MM.1S (cell line): ENCODE measurements around the gene FOXP1.

Source experiments
- DNase-seq: peaks from one replicate; pipeline ENCODE4 v3.0.0-alpha.2; 2015
- H2AFZ ChIP-seq: fragments of 300-600 bp; sonication (generic); 2 replicates; pipeline ENCODE4 v1.6.0; 2016; ENCODE audit warnings: antibody characterized with exemption, low read length
- H3F3A ChIP-seq: fragments of 300-600 bp; sonication (generic); 2 replicates; pipeline ENCODE4 v1.6.1; 2016; ENCODE audit warnings: mild to moderate bottlenecking, antibody characterized with exemption, low read length, moderate library complexity, mixed read lengths; ENCODE audit not compliant: insufficient read depth
- H3K27ac ChIP-seq: fragments of 300-600 bp; sonication (generic); 2 replicates; pipeline ENCODE4 v1.5.1; 2016; ENCODE audit warnings: mild to moderate bottlenecking, low read length
- H3K27me3 ChIP-seq: fragments of 300-600 bp; sonication (generic); replicated peaks from 2 replicates; pipeline ENCODE4 v1.6.0; 2016; ENCODE audit warnings: low read length; ENCODE audit not compliant: insufficient read depth
- H3K36me3 ChIP-seq: fragments of 300-600 bp; sonication (generic); replicated peaks from 2 replicates; pipeline ENCODE4 v1.6.1; 2016; ENCODE audit warnings: mild to moderate bottlenecking, low read length, mixed read lengths; ENCODE audit not compliant: insufficient read depth
- H3K4me1 ChIP-seq: fragments of 300-600 bp; sonication (generic); 2 replicates; pipeline ENCODE4 v1.6.1; 2016; ENCODE audit warnings: low read length, mixed read lengths
- H3K4me2 ChIP-seq: fragments of 300-600 bp; sonication (generic); 2 replicates; pipeline ENCODE4 v1.6.0; 2016; ENCODE audit warnings: low read depth, low read length
- H3K4me3 ChIP-seq: fragments of 300-600 bp; sonication (generic); 2 replicates; pipeline ENCODE4 v1.5.1; 2016; ENCODE audit warnings: low read length, mixed read lengths
- H3K79me2 ChIP-seq: fragments of 300-600 bp; sonication (generic); 2 replicates; pipeline ENCODE4 v1.6.1; 2016; ENCODE audit warnings: mixed run types, low read length, mixed read lengths
- H3K9ac ChIP-seq: fragments of 300-600 bp; sonication (generic); 2 replicates; pipeline ENCODE4 v1.6.1; 2016; ENCODE audit warnings: low read length, mixed read lengths
- H3K9me2 ChIP-seq: fragments of 300-600 bp; sonication (generic); replicated peaks from 2 replicates; pipeline ENCODE4 v1.6.1; 2016; ENCODE audit warnings: mild to moderate bottlenecking, low read length, mixed read lengths; ENCODE audit not compliant: insufficient read depth
- H3K9me3 ChIP-seq: fragments of 300-600 bp; sonication (generic); replicated peaks from 2 replicates; pipeline ENCODE4 v1.6.1; 2016; ENCODE audit warnings: mild to moderate bottlenecking, low read length, mixed read lengths; ENCODE audit not compliant: insufficient read depth
- H4K20me1 ChIP-seq: fragments of 300-600 bp; sonication (generic); 2 replicates; pipeline ENCODE4 v1.6.1; 2016; ENCODE audit warnings: mild to moderate bottlenecking, low read length, moderate library complexity, mixed read lengths; ENCODE audit not compliant: insufficient read depth
- EZH2 ChIP-seq: fragments of 300-600 bp; sonication (generic); optimal IDR thresholded peaks from 2 replicates; pipeline ENCODE3; 2017; ENCODE audit warnings: low read depth, mild to moderate bottlenecking, antibody characterized with exemption, low read length, mixed read lengths
- EZH2phosphoT487 ChIP-seq: fragments of 300-600 bp; sonication (generic); IDR thresholded peaks from 2 replicates; pipeline ENCODE4 v1.6.1; 2018; ENCODE audit warnings: antibody characterized with exemption, low read length
- TF ChIP-seq, protein P1 (sequence below): fragments of 300-600 bp; sonication (generic); IDR thresholded peaks from 2 replicates; pipeline ENCODE4 v1.5.1; 2016; ENCODE audit warnings: antibody characterized with exemption, low read length, mixed read lengths

The FOXP1 gene

DNA sequence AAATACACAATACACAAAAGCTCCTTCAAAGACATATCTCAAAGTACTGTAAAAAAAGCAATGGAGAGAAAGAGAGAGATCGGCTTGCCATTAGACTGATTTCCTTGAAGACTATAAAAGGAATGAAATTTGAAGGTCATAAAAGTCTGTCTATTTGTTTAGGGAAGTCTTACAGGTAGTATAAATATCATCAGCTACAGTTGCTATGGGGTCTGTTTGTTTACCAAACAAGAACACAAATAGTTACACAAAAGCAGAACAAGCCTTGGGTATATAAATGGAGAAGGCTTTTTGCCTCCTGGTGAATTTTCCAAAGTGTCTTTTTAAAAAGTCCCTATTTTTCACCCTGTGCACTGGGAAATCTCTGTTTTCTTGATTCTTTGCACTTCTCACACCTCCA is 552.3 kb downstream of the FOXP1 start:
- no peaks in the 10 kb centered on the region for H3K9me3 ChIP-seq
- no peaks in the 10 kb centered on the region for H3K4me1 ChIP-seq
- H3K4me2 ChIP-seq: no peak overlapping the region
- no peaks in the 10 kb centered on the region for H3K9me2 ChIP-seq
- TF ChIP-seq EZH2phosphoT487 (no peak), EZH2 (no peak)
- TF ChIP-seq, protein P1, sequence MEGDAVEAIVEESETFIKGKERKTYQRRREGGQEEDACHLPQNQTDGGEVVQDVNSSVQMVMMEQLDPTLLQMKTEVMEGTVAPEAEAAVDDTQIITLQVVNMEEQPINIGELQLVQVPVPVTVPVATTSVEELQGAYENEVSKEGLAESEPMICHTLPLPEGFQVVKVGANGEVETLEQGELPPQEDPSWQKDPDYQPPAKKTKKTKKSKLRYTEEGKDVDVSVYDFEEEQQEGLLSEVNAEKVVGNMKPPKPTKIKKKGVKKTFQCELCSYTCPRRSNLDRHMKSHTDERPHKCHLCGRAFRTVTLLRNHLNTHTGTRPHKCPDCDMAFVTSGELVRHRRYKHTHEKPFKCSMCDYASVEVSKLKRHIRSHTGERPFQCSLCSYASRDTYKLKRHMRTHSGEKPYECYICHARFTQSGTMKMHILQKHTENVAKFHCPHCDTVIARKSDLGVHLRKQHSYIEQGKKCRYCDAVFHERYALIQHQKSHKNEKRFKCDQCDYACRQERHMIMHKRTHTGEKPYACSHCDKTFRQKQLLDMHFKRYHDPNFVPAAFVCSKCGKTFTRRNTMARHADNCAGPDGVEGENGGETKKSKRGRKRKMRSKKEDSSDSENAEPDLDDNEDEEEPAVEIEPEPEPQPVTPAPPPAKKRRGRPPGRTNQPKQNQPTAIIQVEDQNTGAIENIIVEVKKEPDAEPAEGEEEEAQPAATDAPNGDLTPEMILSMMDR: no peak
- no peaks in the 10 kb centered on the region for H4K20me1 ChIP-seq
- no peak for DNase-seq
- H3K9ac ChIP-seq: no peak overlapping the region
- no peaks in the 10 kb centered on the region for H3F3A ChIP-seq
- no peak overlapping the region for H3K27ac ChIP-seq
- H3K27me3 ChIP-seq: no peaks in the 10 kb centered on the region
- peaks cover 71% of the 10 kb centered on the region for H3K79me2 ChIP-seq
- H2AFZ ChIP-seq: no peak overlapping the region
- 0 out of 2 replicates have a peak, but pooled peaks cover 4% of the 10 kb centered on the region for H3K36me3 ChIP-seq
- no peak overlapping the region for H3K4me3 ChIP-seq

GRCh38 chr3:71030748-71031147 is 552.8 kb downstream of the FOXP1 start:
- peaks cover 71% of the 10 kb centered on the region for H3K79me2 ChIP-seq

GRCh38 chr3:71029770-71030169 is 553.8 kb downstream of the FOXP1 start:
- Histone ChIP-seq H3K79me2 (peaks cover 72% of the 10 kb centered on the region), H3K36me3 (0 out of 2 replicates have a peak, but pooled peaks cover 4% of the 10 kb centered on the region), H3K27ac (no peak overlapping the region)

More at GRCh38 chr3:71030748-71031147, 552.8 kb downstream of the FOXP1 start:
- H3K9ac ChIP-seq: no peak overlapping the region
- H3K36me3 ChIP-seq: 0 out of 2 replicates have a peak, but pooled peaks cover 4% of the 10 kb centered on the region
- no peaks in the 10 kb centered on the region for H3K9me3 ChIP-seq
- no peaks in the 10 kb centered on the region for H3K4me1 ChIP-seq
- no peak for TF ChIP-seq EZH2phosphoT487
- TF ChIP-seq EZH2: no peak
- TF ChIP-seq, protein P1: no peak
- H4K20me1 ChIP-seq: no peaks in the 10 kb centered on the region
- no peaks in the 10 kb centered on the region for H3F3A ChIP-seq
- no peak for DNase-seq
- no peak overlapping the region for H3K27ac ChIP-seq
- H3K4me2 ChIP-seq: no peak overlapping the region
- H3K27me3 ChIP-seq: no peaks in the 10 kb centered on the region
- no peaks in the 10 kb centered on the region for H3K9me2 ChIP-seq
- H2AFZ ChIP-seq: no peak overlapping the region
- H3K4me3 ChIP-seq: no peak overlapping the region

More at GRCh38 chr3:71029770-71030169, 553.8 kb downstream of the FOXP1 start:
- H4K20me1 ChIP-seq: no peaks in the 10 kb centered on the region
- no peak overlapping the region for H3K9ac ChIP-seq
- no peaks in the 10 kb centered on the region for H3K27me3 ChIP-seq
- TF ChIP-seq EZH2phosphoT487 (no peak), EZH2 (no peak)
- TF ChIP-seq, protein P1: no peak
- no peak overlapping the region for H3K4me2 ChIP-seq
- no peak for DNase-seq
- no peaks in the 10 kb centered on the region for H3K4me1 ChIP-seq
- no peaks in the 10 kb centered on the region for H3K9me3 ChIP-seq
- no peak overlapping the region for H2AFZ ChIP-seq
- no peak overlapping the region for H3K4me3 ChIP-seq
- no peaks in the 10 kb centered on the region for H3F3A ChIP-seq
- no peaks in the 10 kb centered on the region for H3K9me2 ChIP-seq
